Measurements from ENCODE around the gene EPOP.
"Not testable (repeated sequence)": the region's sequence is repeated elsewhere in the genome, so short reads cannot be mapped to it uniquely, and the experiment has no call there.

EPOP gene

GRCh38 chr17:38672788-38673706 lies 1.7 kb downstream of the EPOP start:
- no peak for DNase-seq

- no peak for DNase-seq
Observed at GRCh38 chr17:38671939-38672720, 2.6 kb downstream of the EPOP start.

- DNase-seq = no peak
Observed at GRCh38 chr17:38669520-38669919, 5.2 kb downstream of the EPOP start.

GRCh38 chr17:38667787-38668122 lies 7.0 kb downstream of the EPOP start:
- no peak for DNase-seq

- peak; percentile 39 for DNase-seq
Observed at GRCh38 chr17:38667099-38667786, 7.5 kb downstream of the EPOP start.

- no peak for DNase-seq
Observed at GRCh38 chr17:38663964-38664644, 10.7 kb downstream of the EPOP start.

GRCh38 chr17:38663125-38663751 lies 11.5 kb downstream of the EPOP start:
- DNase-seq = peak; percentile 59

GRCh38 chr17:38660097-38661025 lies 14.4 kb downstream of the EPOP start:
- DNase-seq = peak; percentile 51

GRCh38 chr17:38659415-38659814 lies 15.3 kb downstream of the EPOP start:
- no peak for DNase-seq

- DNase-seq = peak; percentile 62
Observed at GRCh38 chr17:38658741-38659345, 15.9 kb downstream of the EPOP start.

GRCh38 chr17:38657824-38658740 lies 16.7 kb downstream of the EPOP start:
- DNase-seq = no peak

GRCh38 chr17:38656959-38657823 lies 17.6 kb downstream of the EPOP start:
- no peak for DNase-seq

GRCh38 chr17:38654411-38655398 lies 20.1 kb downstream of the EPOP start:
- DNase-seq = no peak

GRCh38 chr17:38653679-38654078 lies 21.1 kb downstream of the EPOP start:
- no peak for DNase-seq

GRCh38 chr17:38653230-38653629 lies 21.5 kb downstream of the EPOP start:
- DNase-seq = no peak

- not testable (repeated sequence) for DNase-seq
Observed at GRCh38 chr17:38650653-38651173, 24.0 kb downstream of the EPOP start.

GRCh38 chr17:38637951-38638350 lies 36.8 kb downstream of the EPOP start:
- no peak for DNase-seq
